A549 treated with DMSO at 1 μM for 4 hours (cell line): ENCODE results near the gene NYAP1. TPM values are rescaled to one million over a fixed set of nuclear protein-coding genes. Genes with fewer than 3 reads are reported as not detected.

Experiments used
- total RNA-seq: library from RNA; stranded (reverse); fragments of 200-300 nt; extraction: Qiagen RNA extraction; gene quantifications from 5 replicates; pipeline ENCODE4 v1.2.3, GENCODE V29; 2022; ENCODE audit warnings: low read depth

The NYAP1 gene
- 0.52 to 1.1 TPM (median 0.85 TPM) in 5 replicates for total RNA-seq

GRCh38 chr7:100483722-100484672 is at the start of gene NYAP1:
NYAP1 (plus strand) TSS chr7:100483927; CDS start chr7:100485312, 1,385 bp downstream.

DNA sequence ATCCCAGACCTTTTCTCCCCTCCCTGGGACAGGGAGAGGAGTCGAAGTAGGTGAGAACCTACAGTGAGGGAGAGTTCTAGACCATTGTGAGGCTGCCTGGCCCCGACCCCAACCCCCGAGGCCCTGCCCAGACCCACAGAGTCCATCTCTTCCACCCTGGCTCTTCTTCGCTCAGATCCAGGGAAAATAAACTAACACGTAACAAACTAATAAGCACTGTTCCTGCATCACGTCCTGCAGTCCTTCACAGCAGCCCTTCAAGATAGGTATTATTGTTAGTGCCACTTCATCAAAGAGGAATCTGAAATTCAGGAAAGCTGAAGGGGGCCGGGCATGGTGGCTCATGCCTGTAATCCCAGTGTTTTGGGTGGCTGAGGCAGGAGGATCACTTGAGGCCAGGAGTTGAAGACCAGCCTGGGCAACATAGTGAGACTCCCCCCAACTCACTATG is 19.5 kb upstream of the NYAP1 start, which contains the start of gene SPACDR:
Gene SPACDR, minus strand, starts transcription at position 51 of the 451 bp plus-strand sequence. CDS start 235 bp downstream, outside the sequence.

GRCh38 chr7:100478958-100479660 is 4.6 kb upstream of the NYAP1 start, which contains the start of gene TSC22D4:
TSC22D4 (minus strand) TSS chr7:100479214; CDS start chr7:100478038, 1,176 bp downstream.

GRCh38 chr7:100538654-100539435 is 55.1 kb downstream of the NYAP1 start, which contains the start of gene AGFG2:
AGFG2 (plus strand) TSS chr7:100539203; CDS start chr7:100539347, 144 bp downstream.

Other genes with a start within 250 kb of the NYAP1 start
- not detected in 5 replicates for gene SPDYE3, start 176.2 kb upstream of the NYAP1 start, total RNA-seq
- 20.2 to 38.1 TPM (median 31.9 TPM) in 5 replicates for gene PILRB, start 125.8 kb upstream of the NYAP1 start, total RNA-seq
- 3.4 to 5.8 TPM (median 5.2 TPM) in 5 replicates for gene PILRA, start 110.4 kb upstream of the NYAP1 start, total RNA-seq
- 1.2 to 1.8 TPM (median 1.5 TPM) in 5 replicates for gene ZCWPW1, start 55.2 kb upstream of the NYAP1 start, total RNA-seq
- gene MEPCE, start 54.1 kb upstream of the NYAP1 start, total RNA-seq = 39.3 to 50.6 TPM (median 43.3 TPM) in 5 replicates
- 27.7 to 53.3 TPM (median 48.9 TPM) in 5 replicates for gene PPP1R35, start 47.4 kb upstream of the NYAP1 start, total RNA-seq
- 0.45 to 0.90 TPM (median 0.75 TPM) in 4 of 5 replicates, not detected in the other for gene SPACDR, start 19.7 kb upstream of the NYAP1 start, total RNA-seq
- gene TSC22D4, start 4.7 kb upstream of the NYAP1 start, total RNA-seq = 27.0 to 38.4 TPM (median 33.2 TPM) in 5 replicates
- gene AGFG2, start 55.3 kb downstream of the NYAP1 start, total RNA-seq = 8.5 to 16.0 TPM (median 12.5 TPM) in 5 replicates
- gene SAP25, start 90.0 kb downstream of the NYAP1 start, total RNA-seq = 0.28 to 0.88 TPM (median 0.68 TPM) in 4 of 5 replicates, not detected in the other
- gene LRCH4, start 102.2 kb downstream of the NYAP1 start, total RNA-seq = 12.9 to 16.1 TPM (median 14.0 TPM) in 5 replicates
- 0.12 to 0.24 TPM (median 0.22 TPM) in 5 replicates for gene FBXO24, start 102.4 kb downstream of the NYAP1 start, total RNA-seq
- 4.9 to 11.2 TPM (median 8.6 TPM) in 5 replicates for gene PCOLCE, start 118.4 kb downstream of the NYAP1 start, total RNA-seq
- gene MOSPD3, start 128.6 kb downstream of the NYAP1 start, total RNA-seq = 17.2 to 20.3 TPM (median 18.1 TPM) in 5 replicates
- 2.3 to 3.1 TPM (median 2.6 TPM) in 5 replicates for gene TFR2, start 157.6 kb downstream of the NYAP1 start, total RNA-seq
- gene ACTL6B, start 172.5 kb downstream of the NYAP1 start, total RNA-seq = not detected in 5 replicates
- 196 to 273 TPM (median 234 TPM) in 5 replicates for gene GNB2, start 189.8 kb downstream of the NYAP1 start, total RNA-seq
- gene GIGYF1, start 210.3 kb downstream of the NYAP1 start, total RNA-seq = 15.2 to 24.0 TPM (median 19.9 TPM) in 5 replicates
- 73.4 to 102 TPM (median 92.0 TPM) in 5 replicates for gene POP7, start 222.2 kb downstream of the NYAP1 start, total RNA-seq
- 0.07 to 0.09 TPM in 2 of 5 replicates, not detected in the others for gene EPO, start 236.5 kb downstream of the NYAP1 start, total RNA-seq
- not detected in 5 replicates for gene ZAN, start 249.7 kb downstream of the NYAP1 start, total RNA-seq